BLaER1 (cell line): ENCODE data around the gene LRPAP1.

ENCODE experiments used
- H3K27ac ChIP-seq: shearing (Covaris generic); formaldehyde crosslinking; 2 replicates; pipeline ENCODE4 v1.8.1; 2022
- H3K27me3 ChIP-seq: shearing (Covaris generic); formaldehyde crosslinking; 2 replicates; pipeline ENCODE4 v1.8.1; 2022
- H3K36me3 ChIP-seq: shearing (Covaris generic); formaldehyde crosslinking; 2 replicates; pipeline ENCODE4 v1.8.1; 2022
- H3K4me1 ChIP-seq: shearing (Covaris generic); formaldehyde crosslinking; 2 replicates; pipeline ENCODE4 v1.8.1; 2022
- H3K4me2 ChIP-seq: shearing (Covaris generic); formaldehyde crosslinking; 2 replicates; pipeline ENCODE4 v1.8.1; 2022
- H3K4me3 ChIP-seq: shearing (Covaris generic); formaldehyde crosslinking; 2 replicates; pipeline ENCODE4 v1.8.1; 2022
- H3K9ac ChIP-seq: shearing (Covaris generic); formaldehyde crosslinking; 2 replicates; pipeline ENCODE4 v1.8.1; 2022
- H3K9me3 ChIP-seq: shearing (Covaris generic); formaldehyde crosslinking; 2 replicates; pipeline ENCODE4 v1.8.1; 2022
- H4K20me1 ChIP-seq: shearing (Covaris generic); formaldehyde crosslinking; 2 replicates; pipeline ENCODE4 v1.8.1; 2022
- Cebpa-rat ChIP-seq: shearing (Covaris generic); IDR thresholded peaks from 2 replicates; pipeline ENCODE4 v1.8.1; 2022

Gene LRPAP1

GRCh38 chr4:3470244-3471097, 61.8 kb downstream of the LRPAP1 start:
- no peak overlapping the region for H3K9ac ChIP-seq
- H3K4me1 ChIP-seq: peaks cover 32% of the 10 kb centered on the region
- no peak overlapping the region for H3K4me2 ChIP-seq
- no peak overlapping the region for H3K4me3 ChIP-seq
- no peaks in the 10 kb centered on the region for H3K36me3 ChIP-seq
- no peak overlapping the region for H3K27ac ChIP-seq
- TF ChIP-seq Cebpa-rat: no peak
- H4K20me1 ChIP-seq: no peaks in the 10 kb centered on the region
- peaks cover 3% of the 10 kb centered on the region for H3K27me3 ChIP-seq
- no peaks in the 10 kb centered on the region for H3K9me3 ChIP-seq

- Histone ChIP-seq H4K20me1 (no peaks in the 10 kb centered on the region), H3K9me3 (no peaks in the 10 kb centered on the region), H3K9ac (no peak overlapping the region), H3K4me2 (no peak overlapping the region), H3K36me3 (no peaks in the 10 kb centered on the region), H3K27me3 (peaks cover 12% of the 10 kb centered on the region), H3K27ac (no peak overlapping the region), H3K4me3 (no peak overlapping the region), H3K4me1 (peaks cover 41% of the 10 kb centered on the region)
- TF ChIP-seq Cebpa-rat: no peak
Measured at GRCh38 chr4:3469386-3470243, 62.6 kb downstream of the LRPAP1 start.

- H3K9ac ChIP-seq: no peak overlapping the region
- H3K4me1 ChIP-seq: peaks cover 49% of the 10 kb centered on the region
- H3K4me2 ChIP-seq: no peak overlapping the region
- H4K20me1 ChIP-seq: no peaks in the 10 kb centered on the region
- H3K4me3 ChIP-seq: no peak overlapping the region
- H3K9me3 ChIP-seq: no peaks in the 10 kb centered on the region
- peaks cover 20% of the 10 kb centered on the region for H3K27me3 ChIP-seq
- no peak overlapping the region for H3K27ac ChIP-seq
- H3K36me3 ChIP-seq: no peaks in the 10 kb centered on the region
- TF ChIP-seq Cebpa-rat: no peak
Measured at GRCh38 chr4:3468804-3469203, 63.4 kb downstream of the LRPAP1 start.

- Histone ChIP-seq H4K20me1 (no peaks in the 10 kb centered on the region), H3K9me3 (no peaks in the 10 kb centered on the region), H3K4me1 (peaks cover 49% of the 10 kb centered on the region), H3K9ac (no peak overlapping the region), H3K36me3 (no peaks in the 10 kb centered on the region), H3K4me2 (no peak overlapping the region), H3K4me3 (no peak overlapping the region), H3K27me3 (peaks cover 24% of the 10 kb centered on the region), H3K27ac (no peak overlapping the region)
- no peak for TF ChIP-seq Cebpa-rat
Measured at GRCh38 chr4:3468154-3468553, 64.1 kb downstream of the LRPAP1 start.

GRCh38 chr4:3467601-3468031, 64.6 kb downstream of the LRPAP1 start:
- Histone ChIP-seq H3K4me3 (no peak overlapping the region), H3K9me3 (no peaks in the 10 kb centered on the region), H4K20me1 (no peaks in the 10 kb centered on the region), H3K4me2 (no peak overlapping the region), H3K27me3 (peaks cover 26% of the 10 kb centered on the region), H3K27ac (no peak overlapping the region), H3K36me3 (no peaks in the 10 kb centered on the region), H3K4me1 (peaks cover 49% of the 10 kb centered on the region), H3K9ac (no peak overlapping the region)
- no peak for TF ChIP-seq Cebpa-rat

GRCh38 chr4:3466691-3467600, 65.3 kb downstream of the LRPAP1 start:
- H3K27ac ChIP-seq: no peak overlapping the region
- peaks cover 49% of the 10 kb centered on the region for H3K4me1 ChIP-seq
- no peak overlapping the region for H3K9ac ChIP-seq
- H3K36me3 ChIP-seq: no peaks in the 10 kb centered on the region
- peaks cover 33% of the 10 kb centered on the region for H3K27me3 ChIP-seq
- no peaks in the 10 kb centered on the region for H4K20me1 ChIP-seq
- no peak overlapping the region for H3K4me2 ChIP-seq
- no peaks in the 10 kb centered on the region for H3K9me3 ChIP-seq
- TF ChIP-seq Cebpa-rat: no peak
- no peak overlapping the region for H3K4me3 ChIP-seq

- Histone ChIP-seq H3K27me3 (peaks cover 34% of the 10 kb centered on the region), H4K20me1 (no peaks in the 10 kb centered on the region), H3K36me3 (no peaks in the 10 kb centered on the region), H3K9me3 (peaks cover under 1% of the 10 kb centered on the region; the same call in 1 of the 2 replicates), H3K27ac (peak overlapping the region; percentile 18; the same call in 1 of the 2 replicates), H3K4me2 (peak overlapping the region; percentile 77), H3K4me1 (peaks cover 55% of the 10 kb centered on the region), H3K4me3 (no peak overlapping the region), H3K9ac (no peak overlapping the region)
- no peak for TF ChIP-seq Cebpa-rat
Measured at GRCh38 chr4:3465698-3466671, 66.2 kb downstream of the LRPAP1 start.

GRCh38 chr4:3464911-3465697, 67.1 kb downstream of the LRPAP1 start:
- TF ChIP-seq Cebpa-rat: no peak
- Histone ChIP-seq H3K9ac (no peak overlapping the region), H3K4me1 (peaks cover 62% of the 10 kb centered on the region), H3K4me2 (peak overlapping the region; percentile 77), H4K20me1 (no peaks in the 10 kb centered on the region), H3K4me3 (no peak overlapping the region), H3K36me3 (no peaks in the 10 kb centered on the region), H3K27ac (peak overlapping the region; percentile 18; the same call in 1 of the 2 replicates), H3K9me3 (peaks cover 10% of the 10 kb centered on the region), H3K27me3 (peaks cover 34% of the 10 kb centered on the region)
